Mesodermal cell (in vitro differentiated cells): Measurements from ENCODE around the gene SMAGP.

Experiments
- H3K27ac ChIP-seq: 2 replicates; pipeline ENCODE4 v1.7.0; 2013; ENCODE audit warnings: mild to moderate bottlenecking, low read depth, low read length, moderate library complexity; ENCODE audit not compliant: severe bottlenecking
- H3K36me3 ChIP-seq: 2 replicates; pipeline ENCODE4 v1.7.1; 2013; ENCODE audit warnings: mild to moderate bottlenecking, low read length, moderate library complexity; ENCODE audit not compliant: control insufficient read depth, insufficient read depth
- H3K4me1 ChIP-seq: one replicate; pipeline ENCODE4 v1.7.1; 2013; ENCODE audit warnings: mild to moderate bottlenecking, low read length; ENCODE audit not compliant: insufficient read depth, control insufficient read depth, poor library complexity, severe bottlenecking
- H3K4me3 ChIP-seq: 2 replicates; pipeline ENCODE4 v1.7.0; 2013; ENCODE audit warnings: low read length, control low read depth, mild to moderate bottlenecking; ENCODE audit not compliant: insufficient read depth, poor library complexity, severe bottlenecking; ENCODE audit errors: extremely low read depth
- H3K9me3 ChIP-seq: 2 replicates; pipeline ENCODE4 v1.7.1; 2013; ENCODE audit warnings: mild to moderate bottlenecking, low read length, moderate library complexity; ENCODE audit not compliant: control insufficient read depth
- WGBS, 2 experiments: methylation state at CpG; one replicate each; pipeline ENCODE4 v1.1.5; 2013; ENCODE audit warnings: missing lambda C conversion rate in 2 of 2; ENCODE audit not compliant: insufficient coverage in 2 of 2; 5-methylcytosine and 5-hydroxymethylcytosine counted together

The SMAGP gene

DNA sequence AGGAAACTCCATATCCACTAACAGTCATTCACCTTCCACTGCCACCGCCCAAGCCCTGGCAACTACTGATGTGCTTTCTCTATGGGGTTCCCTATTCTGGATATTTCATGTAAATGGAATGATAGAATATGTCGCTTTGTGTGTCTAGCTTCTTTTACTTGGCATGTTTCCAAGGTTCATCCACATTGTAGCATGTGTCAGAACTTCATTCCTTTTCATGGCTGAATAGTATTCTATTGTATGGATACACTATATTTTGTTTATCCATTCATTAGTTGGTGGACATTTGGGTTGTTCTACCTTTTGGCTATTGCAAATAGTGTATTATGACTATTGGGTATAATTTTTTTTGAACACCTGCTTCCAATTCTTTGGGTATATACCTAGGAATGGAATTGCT, 61.0 kb downstream of the SMAGP start:
- WGBS, 2 experiments = no CpG with 5 or more reads among the region's 2 CpGs
- Histone ChIP-seq H3K9me3 (no peaks in the 10 kb centered on the region), H3K4me1 (no peaks in the 10 kb centered on the region), H3K27ac (no peak overlapping the region), H3K4me3 (no peak overlapping the region), H3K36me3 (no peaks in the 10 kb centered on the region)

DNA sequence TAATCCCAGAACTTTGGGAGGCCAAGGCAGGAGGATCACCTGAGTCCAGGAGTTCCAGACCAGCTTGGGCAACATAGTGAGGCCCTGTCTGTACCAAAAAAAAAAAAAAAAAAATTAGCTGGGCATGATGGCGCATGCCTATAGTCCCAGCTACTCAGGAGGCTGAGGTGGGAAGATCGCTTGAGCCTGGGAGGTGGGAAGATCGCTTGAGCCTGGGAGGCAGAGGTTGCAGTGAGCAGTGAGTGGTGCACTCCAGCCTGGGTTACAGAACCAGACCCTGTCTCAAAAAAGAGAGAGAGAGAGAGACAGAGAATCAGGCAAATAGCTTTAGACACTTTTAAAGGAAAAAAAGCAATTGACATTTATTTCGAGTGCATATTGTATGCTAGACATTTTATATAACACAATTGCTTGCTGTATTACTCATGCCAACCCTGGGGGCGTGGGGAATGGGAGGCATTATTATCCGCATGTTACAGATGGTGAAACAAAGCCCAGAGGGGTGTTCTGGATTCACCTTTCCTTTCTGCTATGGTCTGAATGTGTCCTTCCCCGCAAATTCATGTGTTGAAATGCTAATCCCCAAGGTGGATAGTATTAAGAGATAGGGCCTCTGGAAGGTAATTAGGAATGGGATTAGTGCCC, 62.1 kb downstream of the SMAGP start:
- WGBS, 2 experiments = 87 to 94% methylated on average over 4 to 5 of the region's 7 CpGs
- Histone ChIP-seq H3K9me3 (no peaks in the 10 kb centered on the region), H3K4me3 (no peak overlapping the region), H3K36me3 (no peaks in the 10 kb centered on the region), H3K4me1 (no peaks in the 10 kb centered on the region), H3K27ac (no peak overlapping the region)

DNA sequence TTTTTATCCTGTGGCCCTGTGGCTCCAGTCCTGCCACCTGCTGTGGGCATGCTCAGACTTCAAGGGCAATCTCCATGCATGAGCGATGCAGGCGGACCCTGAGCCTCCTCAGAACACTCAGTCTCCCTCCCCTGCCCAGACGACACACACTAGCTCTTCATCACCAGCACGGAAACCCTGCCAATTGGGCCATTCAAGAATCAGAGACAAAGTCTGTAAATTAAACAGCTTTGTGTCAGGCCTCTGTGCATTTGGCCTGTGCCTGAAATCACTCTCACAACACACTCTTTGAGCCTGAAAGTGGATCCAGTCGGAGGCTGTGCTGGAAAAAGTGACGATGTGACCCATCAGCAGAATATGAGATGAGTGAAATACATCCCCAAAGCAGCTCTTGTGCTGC, 64.9 kb downstream of the SMAGP start:
- 90 to 96% methylated on average over 2 to 6 of the region's 6 CpGs for WGBS, 2 experiments
- no peaks in the 10 kb centered on the region for H3K36me3 ChIP-seq

DNA sequence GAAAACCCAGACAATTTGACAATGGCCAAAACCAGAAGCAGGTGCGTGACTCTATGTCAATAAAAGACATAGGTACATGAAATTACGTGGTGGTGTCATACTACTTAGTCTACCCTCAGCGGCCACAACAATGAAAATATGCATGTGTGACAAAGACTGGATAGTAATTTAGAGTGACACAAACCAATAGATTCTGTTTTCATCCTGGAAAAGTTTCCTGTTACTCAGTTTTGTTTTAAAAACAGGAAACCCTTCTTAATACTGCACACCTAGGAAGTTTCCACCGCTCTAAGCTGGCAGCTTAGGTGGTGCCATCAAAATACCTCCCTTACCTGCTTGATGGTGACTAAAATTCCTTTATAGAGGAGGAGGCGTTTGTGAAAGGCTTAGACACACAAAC, 67.5 kb downstream of the SMAGP start:
- H3K4me1 ChIP-seq = no peaks in the 10 kb centered on the region
- no peak overlapping the region for H3K4me3 ChIP-seq
- no peaks in the 10 kb centered on the region for H3K36me3 ChIP-seq
- WGBS, 2 experiments = 100% methylated on average over 1 to 2 of the region's 5 CpGs
- no peak overlapping the region for H3K27ac ChIP-seq
- H3K9me3 ChIP-seq = no peaks in the 10 kb centered on the region

More for the DNA sequence above, 64.9 kb downstream of the SMAGP start:
- Histone ChIP-seq H3K4me3 (no peak overlapping the region), H3K27ac (no peak overlapping the region), H3K4me1 (no peaks in the 10 kb centered on the region), H3K9me3 (no peaks in the 10 kb centered on the region)

DNA sequence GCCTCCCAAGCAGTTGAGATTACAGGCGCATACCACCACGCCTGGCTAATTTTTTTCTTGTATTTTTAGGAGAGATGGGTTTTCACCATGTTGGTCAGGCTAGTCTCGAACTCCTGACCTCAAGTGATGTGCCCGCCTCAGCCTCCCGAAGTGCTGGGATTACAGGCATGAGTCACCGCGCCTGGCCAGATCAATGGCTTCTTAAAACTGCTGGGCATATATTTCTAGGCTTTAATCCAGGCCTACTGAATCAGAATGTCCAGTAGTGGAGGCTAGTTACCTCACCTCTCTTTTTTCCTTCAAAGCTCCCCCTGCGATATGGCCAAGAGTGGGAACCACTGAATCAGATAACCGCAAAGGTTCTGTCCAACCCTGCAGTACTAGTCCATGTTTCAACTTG, 69.4 kb downstream of the SMAGP start:
- 94 to 96% methylated on average over 5 to 8 of the region's 9 CpGs for WGBS, 2 experiments
- Histone ChIP-seq H3K4me3 (no peak overlapping the region), H3K27ac (no peak overlapping the region), H3K4me1 (no peaks in the 10 kb centered on the region), H3K36me3 (no peaks in the 10 kb centered on the region), H3K9me3 (no peaks in the 10 kb centered on the region)

DNA sequence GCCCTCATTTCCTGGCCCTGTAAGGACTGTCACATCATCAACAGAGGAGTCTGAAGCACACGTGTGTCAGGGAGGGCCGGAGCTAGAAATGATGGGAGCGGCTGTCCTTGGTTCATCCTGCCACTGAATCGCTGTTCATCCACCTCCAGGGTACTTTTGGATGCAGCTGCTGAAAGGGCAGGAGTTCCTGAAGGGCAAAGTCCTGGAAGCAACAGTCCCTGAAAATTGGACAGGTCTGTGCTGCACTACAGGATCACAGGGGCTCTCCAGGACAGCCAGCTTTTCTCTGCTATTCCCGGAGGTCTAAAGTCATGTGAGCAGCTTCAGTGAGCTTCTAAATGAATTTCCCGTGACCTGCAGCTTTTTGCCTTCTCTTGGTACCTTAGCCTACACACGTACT, 70.1 kb downstream of the SMAGP start:
- 95% methylated on average over 5 to 6 of the region's 7 CpGs for WGBS, 2 experiments
- Histone ChIP-seq H3K4me1 (no peaks in the 10 kb centered on the region), H3K9me3 (no peaks in the 10 kb centered on the region), H3K4me3 (no peak overlapping the region), H3K27ac (no peak overlapping the region), H3K36me3 (no peaks in the 10 kb centered on the region)

DNA sequence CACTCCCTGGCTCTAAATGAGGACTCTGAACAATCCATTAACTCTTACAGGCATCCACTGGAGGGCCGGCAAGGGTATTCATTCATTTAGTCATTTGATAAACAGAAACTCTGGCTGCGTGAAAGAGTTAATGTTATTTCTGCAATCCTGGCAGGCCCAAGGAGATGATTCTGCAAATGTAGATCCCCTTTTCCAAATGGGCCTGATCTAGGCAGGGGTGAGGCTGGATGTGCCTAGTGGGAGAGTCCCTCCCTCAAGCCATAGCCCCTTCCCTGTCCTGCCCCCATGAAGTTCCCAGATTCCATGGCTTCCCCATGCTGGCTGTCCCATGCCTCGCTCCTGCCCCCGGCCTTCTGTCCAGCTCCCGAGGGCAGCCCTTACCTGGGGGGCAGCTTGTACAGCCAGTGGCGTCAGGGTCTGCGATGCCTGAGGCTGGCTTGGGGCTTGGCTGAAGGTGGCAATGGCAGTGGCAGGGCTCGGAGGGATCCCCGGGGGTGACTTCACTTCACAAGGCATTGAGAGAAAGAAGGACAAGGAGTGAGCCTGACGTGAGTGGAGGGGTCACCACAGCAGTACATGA, 70.8 kb downstream of the SMAGP start:
- Histone ChIP-seq H3K36me3 (no peaks in the 10 kb centered on the region), H3K9me3 (no peaks in the 10 kb centered on the region), H3K4me3 (no peak overlapping the region), H3K27ac (no peak overlapping the region), H3K4me1 (no peaks in the 10 kb centered on the region)
- 88 to 97% methylated on average over 8 to 9 of the region's 10 CpGs for WGBS, 2 experiments

DNA sequence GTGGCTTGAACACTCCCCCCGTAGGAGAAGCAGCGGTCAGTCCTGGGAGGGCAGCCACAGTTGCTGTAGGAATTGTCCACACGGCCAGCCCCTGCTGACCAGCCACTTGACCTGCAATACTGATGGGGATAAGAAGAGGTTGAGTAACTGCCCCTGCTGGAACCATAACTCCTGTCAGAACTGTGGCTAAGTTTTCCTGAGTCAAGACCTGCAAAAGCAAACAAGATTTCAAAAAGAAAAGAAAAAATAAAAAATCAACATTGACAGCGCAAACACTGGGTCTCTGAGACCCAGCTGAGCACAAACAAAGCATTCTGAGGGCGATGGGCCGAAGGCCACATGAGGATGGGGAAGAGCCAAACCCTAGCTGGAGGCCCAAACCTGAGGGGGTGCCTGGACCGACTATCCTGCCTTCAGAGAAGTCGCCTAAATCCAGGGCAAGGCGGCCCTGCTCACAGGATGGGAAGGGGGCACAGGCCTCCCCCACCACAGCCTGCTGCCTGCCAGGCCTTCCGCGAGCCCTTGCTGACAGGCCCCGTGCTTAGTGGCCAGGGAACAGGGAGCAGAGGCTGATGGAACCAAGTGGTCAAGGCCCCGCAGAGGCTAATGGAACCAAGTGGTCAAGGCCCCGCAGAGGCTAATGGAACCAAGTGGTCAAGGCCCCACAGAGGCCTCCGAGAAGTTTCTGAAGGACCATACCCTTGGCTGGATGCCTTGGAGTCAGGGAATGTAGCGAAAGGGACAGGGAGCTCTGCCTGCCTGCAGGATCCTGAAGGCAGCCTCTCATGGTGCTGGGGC, 71.4 kb downstream of the SMAGP start:
- H3K4me1 ChIP-seq = no peaks in the 10 kb centered on the region
- no peaks in the 10 kb centered on the region for H3K9me3 ChIP-seq
- 91% methylated on average over 13 to 15 of the region's 16 CpGs for WGBS, 2 experiments
- H3K4me3 ChIP-seq = no peak overlapping the region
- H3K27ac ChIP-seq = no peak overlapping the region
- H3K36me3 ChIP-seq = no peaks in the 10 kb centered on the region

DNA sequence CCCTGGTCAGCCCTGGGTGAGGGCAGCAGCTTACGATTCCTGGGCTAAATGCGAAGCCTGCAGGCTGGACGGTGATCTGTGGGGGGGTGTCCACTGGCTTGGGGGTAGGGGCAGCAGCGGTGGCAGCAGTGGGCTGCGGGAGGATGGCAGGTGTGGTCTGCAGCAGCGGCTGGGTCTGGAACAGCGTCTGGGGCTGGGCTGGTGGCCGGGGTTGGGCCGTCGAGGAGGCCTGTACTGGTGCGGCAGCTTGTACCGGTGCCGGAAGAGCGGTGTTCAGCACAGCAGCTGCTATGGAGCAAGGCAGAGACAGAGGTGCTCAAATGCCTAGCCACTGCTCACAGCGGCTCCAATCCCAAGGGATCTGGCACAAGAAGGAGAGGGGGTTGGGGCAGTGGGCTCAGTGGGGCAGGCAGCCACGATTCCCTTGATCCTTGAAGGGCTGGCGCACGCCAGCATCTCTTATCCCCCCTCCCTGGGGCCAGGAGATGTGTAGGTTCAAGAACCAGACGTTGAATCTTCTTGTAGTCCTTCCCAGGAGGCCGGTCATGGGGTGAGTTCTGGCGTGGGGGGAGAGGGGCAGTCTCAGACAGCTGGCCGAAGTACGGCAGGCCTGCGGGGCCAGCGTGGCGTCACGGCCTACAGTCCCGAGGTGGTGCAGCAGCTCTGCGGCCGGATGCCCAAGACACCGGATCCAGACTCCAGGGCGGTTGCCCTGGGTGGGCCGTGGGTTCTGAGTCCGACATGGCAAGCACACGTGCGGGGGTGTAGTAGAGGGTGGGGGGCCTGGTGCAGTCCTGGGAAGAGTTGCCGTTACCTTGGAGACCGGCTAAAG, 72.3 kb downstream of the SMAGP start:
- 93 to 95% methylated on average over 27 to 37 of the region's 38 CpGs for WGBS, 2 experiments
- H3K4me3 ChIP-seq = no peak overlapping the region
- no peaks in the 10 kb centered on the region for H3K9me3 ChIP-seq
- H3K27ac ChIP-seq = no peak overlapping the region
- no peaks in the 10 kb centered on the region for H3K4me1 ChIP-seq
- H3K36me3 ChIP-seq = no peaks in the 10 kb centered on the region

DNA sequence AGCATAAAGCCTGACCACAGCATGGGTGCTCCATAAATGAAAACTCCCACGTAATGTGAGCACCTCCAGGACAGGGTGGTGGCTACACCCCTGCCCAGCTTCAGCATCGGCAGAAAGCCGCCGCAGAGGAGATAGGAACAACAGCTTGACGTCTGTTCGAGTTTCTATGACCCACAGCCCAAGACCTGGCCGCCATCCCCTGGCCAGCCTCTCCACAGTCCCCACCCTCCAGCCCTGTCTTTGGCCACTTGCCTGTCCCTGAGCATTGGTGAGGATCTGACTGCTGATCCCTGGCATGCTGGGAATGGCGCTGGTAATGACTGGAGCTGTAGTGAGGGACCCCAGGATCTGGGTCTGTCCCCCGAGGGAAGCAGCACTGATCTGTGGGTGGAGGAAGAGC, 73.7 kb downstream of the SMAGP start:
- Histone ChIP-seq H3K27ac (no peak overlapping the region), H3K4me1 (no peaks in the 10 kb centered on the region), H3K4me3 (no peak overlapping the region), H3K9me3 (no peaks in the 10 kb centered on the region), H3K36me3 (no peaks in the 10 kb centered on the region)
- 96 to 99% methylated on average over 7 to 9 of the region's 9 CpGs for WGBS, 2 experiments
